C4-2B (cell line): Measurements from ENCODE around the gene CDK8.

Source experiments
- ZFX ChIP-seq: fragments of 450-650 bp; IDR thresholded peaks from 2 replicates; pipeline ENCODE4 v1.6.1; 2017
- TF ChIP-seq, protein P1 (sequence below): fragments of 450-650 bp; conservative IDR thresholded peaks from 2 replicates; pipeline ENCODE4 v1.5.1; 2017; ENCODE audit warnings: mild to moderate bottlenecking

DNA sequence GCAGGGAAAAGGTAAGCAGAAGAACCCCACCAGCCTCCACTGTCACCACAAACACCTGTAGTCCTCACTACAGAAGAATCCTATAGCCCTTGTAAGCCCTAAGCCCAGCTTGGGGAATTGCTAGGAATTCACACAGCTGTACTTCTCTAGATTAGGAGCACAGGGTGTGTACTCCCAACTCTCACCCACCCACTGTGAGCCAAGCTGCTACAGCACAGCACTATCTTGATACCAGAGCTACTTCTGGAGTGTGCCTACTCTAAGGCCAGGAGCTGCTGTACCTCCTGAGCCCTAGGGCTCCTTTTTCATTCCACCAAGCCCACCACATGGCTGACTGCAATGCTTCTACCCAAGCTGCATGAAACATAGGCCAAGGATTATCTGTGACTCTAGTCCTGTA, 181.2 kb downstream of the CDK8 start:
- TF ChIP-seq, protein P1, sequence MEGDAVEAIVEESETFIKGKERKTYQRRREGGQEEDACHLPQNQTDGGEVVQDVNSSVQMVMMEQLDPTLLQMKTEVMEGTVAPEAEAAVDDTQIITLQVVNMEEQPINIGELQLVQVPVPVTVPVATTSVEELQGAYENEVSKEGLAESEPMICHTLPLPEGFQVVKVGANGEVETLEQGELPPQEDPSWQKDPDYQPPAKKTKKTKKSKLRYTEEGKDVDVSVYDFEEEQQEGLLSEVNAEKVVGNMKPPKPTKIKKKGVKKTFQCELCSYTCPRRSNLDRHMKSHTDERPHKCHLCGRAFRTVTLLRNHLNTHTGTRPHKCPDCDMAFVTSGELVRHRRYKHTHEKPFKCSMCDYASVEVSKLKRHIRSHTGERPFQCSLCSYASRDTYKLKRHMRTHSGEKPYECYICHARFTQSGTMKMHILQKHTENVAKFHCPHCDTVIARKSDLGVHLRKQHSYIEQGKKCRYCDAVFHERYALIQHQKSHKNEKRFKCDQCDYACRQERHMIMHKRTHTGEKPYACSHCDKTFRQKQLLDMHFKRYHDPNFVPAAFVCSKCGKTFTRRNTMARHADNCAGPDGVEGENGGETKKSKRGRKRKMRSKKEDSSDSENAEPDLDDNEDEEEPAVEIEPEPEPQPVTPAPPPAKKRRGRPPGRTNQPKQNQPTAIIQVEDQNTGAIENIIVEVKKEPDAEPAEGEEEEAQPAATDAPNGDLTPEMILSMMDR: no peak
- no peak for TF ChIP-seq ZFX
